Suppressor macrophage treated with lipopolysaccharide for 4 hours (primary cell): ENCODE results near the gene ZCCHC2.

Source experiments
- DNase-seq: peaks from one replicate; pipeline ENCODE4 v3.0.0-alpha.2; 2020

The ZCCHC2 gene

DNA sequence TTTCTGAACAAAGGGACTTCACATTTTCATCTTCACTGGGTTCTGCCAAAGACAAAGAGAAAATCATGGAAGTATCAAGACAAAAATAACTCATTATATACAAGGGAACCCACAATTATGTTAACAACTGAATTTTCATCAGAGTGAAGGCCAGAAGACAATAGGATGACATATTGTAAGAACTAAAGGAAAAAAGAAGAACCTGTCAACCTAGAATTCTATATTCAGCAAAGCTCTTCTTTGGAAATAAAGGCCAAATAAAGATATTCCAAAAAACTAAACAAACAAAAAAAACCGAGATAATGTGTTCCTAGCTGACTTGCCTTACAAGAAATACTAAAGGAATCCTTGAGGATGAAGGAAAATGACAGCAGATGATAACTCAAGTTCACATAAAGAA is 10.3 kb upstream of the ZCCHC2 start:
- DNase-seq: no peak

DNA sequence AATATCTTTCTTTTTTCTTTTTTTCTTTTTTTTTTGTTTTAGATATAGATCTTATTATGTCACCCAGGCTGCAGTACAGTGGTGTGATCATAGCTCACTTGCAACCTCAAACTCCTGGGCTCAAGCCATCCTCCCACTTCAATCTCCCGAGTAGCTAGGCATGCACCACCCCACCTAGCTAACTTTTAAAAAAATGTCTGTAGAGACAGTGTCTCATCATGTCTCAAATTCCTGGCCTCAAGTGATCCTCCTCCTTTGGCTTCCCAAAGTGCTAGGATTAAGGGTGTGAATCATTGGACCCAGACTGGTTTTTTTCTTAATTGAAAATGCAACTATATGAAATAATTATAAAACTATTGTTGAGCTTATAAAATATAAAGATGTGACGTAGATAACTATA is 9.8 kb upstream of the ZCCHC2 start:
- DNase-seq: no peak

DNA sequence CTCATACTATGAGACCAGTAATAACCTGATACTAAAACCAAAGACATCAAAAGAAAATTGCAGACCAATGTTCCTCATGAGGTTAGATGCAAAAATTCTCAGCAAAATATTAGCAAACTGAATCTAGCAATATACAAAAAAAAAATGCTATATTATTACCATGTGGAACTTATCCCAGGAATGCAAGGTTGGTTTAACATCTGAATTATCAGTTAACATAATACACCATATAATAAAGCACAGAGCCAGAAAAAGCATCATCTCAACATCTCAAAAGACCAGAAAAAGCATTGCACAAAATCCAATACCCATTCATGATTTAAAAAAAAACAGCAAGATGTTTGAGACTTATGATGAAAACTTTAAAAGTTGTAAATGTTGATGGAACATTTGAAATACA is 8.3 kb upstream of the ZCCHC2 start:
- DNase-seq: no peak

DNA sequence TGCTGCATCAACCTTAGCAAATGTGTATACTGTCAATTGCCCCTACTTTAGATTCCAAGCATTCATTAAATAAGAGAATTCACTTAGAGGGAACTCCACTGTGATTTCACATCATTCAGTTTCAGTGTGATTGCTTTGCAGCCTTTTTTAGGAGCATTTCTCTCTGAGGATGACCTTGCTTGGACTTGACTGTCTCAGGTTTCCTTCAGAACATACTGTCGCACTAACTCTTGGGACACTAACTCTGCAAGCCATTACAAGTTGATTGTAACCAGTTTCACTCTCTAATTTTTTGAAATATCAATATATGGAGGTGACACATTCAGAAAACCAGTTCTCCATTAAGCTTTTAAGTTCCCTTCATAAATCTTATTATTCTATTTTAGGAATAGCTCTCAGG is 6.6 kb upstream of the ZCCHC2 start:
- DNase-seq: no peak

DNA sequence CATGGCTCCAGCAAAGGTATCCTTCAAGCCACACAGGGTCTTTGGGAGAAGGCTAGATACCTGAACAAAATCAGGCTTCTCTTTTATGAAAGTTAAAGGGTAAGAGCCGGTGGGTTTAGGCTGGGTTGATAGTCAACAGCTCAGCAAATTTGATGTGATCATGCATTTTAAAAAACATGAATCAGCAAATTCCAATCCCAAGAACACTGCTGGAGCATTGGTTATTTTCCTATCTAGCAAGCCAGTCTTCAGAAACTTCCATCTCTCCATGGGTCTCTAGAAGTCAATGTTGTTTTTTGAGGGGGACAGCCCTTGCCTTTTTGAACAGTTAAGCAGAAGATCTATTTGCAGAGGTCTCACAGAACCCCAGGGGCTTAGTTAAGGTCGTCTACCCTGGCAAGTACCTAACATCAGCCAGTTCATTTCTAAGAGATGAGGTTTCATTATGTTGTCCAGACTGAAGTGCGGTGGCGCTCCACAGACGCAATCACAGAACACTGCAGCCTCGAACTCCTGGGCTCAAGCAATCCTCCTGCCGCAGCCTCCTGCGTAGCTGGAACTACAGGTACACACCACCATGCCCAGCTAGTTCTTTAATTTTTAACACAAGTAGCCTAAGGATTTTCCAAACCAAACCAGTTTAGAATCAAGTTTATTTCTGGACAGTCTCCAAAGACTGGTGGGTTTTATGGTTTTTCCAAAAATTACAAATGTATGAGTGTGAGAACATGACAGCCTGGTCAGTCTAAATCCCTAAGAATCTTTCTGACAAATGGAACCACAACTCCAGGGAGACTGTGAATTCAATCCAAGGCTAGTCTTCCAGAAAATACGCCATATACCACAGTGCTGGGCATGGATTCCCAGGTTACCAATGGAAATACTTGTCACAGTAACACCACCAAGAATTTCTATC is 4.1 kb upstream of the ZCCHC2 start:
- no peak for DNase-seq

DNA sequence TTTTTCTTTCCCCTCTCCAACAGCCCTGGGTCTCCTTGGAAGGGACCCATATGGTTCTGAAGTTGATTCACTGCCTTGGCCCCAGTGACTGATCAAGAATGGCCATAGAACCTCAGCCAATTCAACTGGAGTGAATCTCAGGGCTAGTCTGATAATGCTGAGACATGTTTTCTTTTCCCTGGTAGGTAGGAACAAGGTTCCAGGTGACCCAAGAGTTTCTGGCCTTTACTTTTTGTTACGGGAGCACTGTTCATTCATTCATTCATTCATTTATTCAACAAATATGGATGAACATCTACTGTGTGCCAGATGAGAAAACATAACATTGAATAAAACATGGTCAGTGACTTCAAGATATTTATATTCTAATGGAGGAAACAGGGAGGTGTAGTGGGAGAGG is 3.1 kb upstream of the ZCCHC2 start:
- no peak for DNase-seq

DNA sequence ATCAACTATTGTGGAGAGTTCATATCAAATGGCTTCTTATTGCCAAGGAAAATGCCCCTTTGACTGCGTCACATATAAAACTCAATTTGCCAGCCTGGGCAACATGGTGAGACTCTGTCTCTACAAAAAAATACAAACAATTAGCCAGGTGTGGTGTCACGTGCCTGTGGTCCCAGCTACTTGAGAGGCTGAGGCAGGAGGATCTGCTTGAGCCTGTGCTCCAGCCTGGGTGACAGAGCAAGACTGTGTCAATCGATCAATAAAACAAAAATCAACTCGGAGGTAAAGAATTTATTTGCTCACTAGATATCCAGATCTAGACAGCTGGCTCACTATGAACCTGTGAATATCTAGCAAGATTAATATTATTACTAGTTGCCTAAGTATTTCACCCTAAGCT is 1.7 kb upstream of the ZCCHC2 start:
- DNase-seq: no peak

DNA sequence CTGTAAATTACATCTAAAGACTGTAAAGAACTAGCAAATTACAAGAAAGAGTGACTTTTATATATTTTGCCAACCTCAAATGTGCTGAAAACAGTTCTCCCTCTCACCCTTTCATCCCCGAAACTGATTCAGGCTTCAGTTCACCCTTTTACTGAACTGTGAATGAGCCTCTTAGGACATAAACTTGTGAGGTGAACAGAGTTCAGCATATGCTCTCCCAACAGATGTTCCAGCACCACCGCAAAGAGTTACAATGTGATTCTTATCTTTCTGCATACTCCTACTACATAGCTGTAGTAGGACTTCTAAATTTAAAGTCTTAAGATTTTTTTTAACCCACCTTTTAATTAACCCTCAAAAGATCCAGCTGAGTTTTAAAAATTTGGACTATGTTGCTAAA is 1.2 kb upstream of the ZCCHC2 start:
- DNase-seq: no peak

DNA sequence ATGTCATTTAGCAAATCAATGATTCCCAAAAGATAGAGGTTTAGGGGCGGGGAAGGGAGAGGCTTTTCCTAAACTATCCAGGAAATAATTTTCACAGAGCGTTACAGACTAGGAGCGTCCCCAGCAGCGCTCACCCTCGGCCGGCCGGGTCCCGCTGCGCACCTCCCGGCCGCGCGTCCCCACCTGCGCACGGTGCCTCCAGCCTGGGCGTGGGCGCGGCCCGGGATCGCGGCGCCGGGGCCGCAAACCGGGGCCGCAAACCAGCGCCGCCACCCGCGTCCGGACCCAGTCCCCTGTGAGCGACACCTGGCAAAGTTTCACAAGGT is 684 bp upstream of the ZCCHC2 start:
- peak; percentile 30 for DNase-seq

DNA sequence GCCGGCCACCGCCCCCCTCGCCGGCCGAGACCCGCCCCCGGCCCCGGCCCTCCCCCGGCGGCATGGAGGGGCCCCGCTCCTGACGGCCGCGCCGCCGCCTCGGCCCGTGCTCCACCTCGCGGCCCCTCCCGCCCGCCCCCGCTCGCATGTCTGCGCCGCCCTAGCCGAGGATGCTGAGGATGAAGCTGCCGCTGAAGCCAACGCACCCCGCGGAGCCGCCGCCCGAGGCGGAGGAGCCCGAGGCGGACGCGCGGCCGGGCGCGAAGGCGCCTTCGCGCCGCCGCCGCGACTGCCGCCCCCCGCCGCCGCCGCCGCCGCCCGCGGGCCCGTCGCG is 397 bp downstream of the ZCCHC2 start:
- no peak for DNase-seq

DNA sequence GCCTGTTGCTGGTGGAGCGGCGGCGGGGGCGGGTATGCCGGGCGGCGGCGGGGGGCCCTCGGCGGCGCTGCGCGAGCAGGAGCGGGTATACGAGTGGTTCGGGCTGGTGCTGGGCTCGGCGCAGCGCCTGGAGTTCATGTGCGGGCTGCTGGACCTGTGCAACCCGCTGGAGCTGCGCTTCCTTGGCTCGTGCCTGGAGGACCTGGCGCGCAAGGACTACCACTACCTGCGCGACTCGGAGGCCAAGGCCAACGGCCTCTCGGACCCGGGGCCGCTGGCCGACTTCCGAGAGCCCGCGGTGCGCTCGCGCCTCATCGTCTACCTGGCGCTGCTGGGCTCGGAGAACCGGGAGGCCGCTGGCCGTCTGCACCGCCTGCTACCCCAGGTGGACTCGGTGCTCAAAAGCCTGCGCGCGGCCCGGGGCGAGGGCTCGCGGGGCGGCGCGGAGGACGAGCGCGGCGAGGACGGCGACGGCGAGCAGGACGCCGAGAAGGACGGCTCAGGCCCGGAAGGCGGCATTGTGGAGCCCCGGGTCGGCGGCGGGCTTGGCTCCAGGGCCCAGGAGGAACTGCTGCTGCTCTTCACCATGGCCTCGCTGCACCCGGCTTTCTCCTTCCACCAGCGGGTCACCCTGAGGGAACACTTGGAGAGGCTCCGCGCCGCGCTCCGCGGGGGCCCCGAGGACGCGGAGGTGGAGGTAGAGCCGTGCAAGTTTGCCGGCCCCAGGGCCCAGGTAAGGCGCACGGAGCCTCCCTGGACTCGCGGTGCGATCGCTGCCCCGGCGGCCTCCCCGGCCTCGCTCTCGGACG is 1.0 kb downstream of the ZCCHC2 start:
- DNase-seq: peak; percentile 50

DNA sequence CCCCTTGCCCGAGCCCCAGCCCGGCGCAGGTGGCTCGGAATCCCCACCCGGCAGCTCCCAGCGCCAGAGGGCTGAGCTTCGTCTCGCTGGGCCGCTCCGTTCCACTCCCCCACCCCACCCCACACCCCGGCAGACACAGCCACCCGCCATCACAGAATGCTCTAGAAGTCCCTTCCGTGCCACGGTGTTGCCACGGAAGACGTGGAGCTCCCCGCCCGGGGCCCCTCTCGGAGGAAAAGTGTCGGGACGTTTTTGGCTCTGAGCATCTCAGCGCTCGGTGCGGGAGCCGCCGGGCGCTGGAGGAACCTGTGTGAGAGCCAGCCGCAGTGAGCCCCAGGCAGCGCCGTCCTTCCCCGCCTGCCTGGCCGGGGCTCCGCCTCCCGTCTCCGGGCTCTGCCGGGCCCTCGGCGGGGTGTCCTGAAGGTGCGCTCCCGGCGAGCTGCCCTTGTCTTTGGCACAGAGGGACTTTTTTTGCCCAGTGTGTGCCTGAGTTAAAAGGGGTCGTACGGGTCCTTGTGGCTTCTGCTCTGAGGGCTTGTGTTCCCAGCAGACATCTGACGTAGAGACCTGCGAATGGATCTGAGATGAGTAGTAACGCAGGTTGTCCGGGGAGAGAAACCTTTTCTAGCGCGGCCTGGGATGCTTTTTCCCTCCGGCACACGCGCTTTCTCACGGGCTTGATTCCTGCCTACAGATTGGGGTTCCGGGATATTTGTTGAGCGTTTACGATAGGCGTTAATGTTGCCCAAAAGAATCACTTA is 1.8 kb downstream of the ZCCHC2 start:
- DNase-seq: peak; percentile 55

DNA sequence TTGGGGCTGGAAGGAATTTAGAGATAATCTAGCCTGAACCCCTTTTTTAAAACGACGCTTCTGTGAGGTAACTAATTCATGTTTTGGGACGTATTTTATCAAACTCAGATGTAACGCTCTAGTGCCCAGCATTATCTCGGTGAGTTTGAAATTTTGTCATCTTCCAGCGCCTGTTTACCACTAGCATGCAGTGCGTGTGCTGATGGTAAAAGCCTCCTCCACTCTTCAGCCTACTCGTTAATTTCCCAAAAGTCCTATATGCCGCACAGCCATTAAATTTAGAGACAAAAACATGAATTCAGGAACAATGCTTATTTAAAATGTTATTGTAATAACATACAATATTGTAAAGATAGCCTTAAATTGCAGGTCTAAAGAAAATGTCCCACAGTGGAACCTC is 2.8 kb downstream of the ZCCHC2 start:
- DNase-seq: no peak

DNA sequence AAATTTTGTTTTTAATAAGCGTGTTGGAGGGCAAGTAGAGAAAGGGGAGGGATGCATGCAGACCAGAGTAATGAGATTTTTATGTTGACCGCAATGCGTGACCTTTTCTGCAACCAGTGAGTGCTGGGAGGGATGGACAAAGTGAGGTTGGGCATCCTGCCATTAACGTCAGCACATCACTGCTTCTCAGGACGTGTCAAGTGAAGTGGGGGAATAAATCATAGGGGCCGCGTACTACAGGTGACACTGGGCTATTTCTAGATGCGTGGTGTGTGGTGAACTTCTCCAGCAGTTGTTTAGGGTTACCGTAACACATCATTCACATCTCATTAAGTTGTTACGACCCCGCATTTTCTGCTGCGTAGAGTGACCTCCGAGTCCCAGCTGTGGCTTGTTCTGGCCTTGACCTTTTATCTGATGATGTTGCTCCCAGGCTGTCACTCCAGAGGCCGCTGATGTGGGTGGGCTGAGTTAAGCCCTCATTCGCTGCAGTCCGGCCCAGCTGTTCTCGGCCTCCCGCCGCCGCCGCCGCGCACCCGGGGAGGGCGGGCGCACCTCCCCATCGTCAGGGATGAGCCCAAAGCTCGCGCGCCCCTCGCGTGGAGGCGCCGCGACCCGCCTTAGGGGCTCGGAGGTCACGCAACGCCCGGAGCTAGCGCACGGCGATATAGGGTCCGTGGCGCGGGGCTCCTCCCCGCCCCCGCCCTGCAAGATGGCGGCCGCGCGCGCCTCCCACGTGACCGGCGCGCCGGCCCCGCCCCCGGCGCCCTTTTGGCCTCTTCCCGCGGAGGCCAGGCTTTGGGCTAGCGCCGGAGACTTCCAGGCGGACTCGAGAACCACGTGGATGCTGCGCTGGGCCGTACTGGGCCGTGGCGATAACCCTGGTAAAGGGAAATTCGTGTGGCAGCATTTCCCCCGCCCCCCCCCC is 3.5 kb downstream of the ZCCHC2 start:
- DNase-seq: peak; percentile 95

DNA sequence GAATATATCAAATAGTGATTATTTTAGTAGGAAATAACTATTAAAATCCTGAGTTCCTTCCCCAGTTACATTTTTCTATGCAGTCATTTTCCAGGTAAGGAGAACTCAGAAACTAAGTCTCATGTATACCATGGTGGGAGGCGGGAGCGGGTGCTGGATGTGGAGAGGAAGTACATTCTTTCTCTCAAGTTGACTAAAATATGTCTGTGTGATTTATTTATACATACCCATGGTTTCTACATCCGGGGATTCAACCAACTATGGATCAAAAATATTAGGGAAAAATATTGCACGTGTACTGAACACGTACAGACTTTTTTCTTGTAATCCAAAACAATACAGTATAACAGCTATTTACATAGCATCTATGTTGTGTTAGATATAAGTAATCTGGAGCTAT is 6.8 kb downstream of the ZCCHC2 start:
- DNase-seq: no peak

DNA sequence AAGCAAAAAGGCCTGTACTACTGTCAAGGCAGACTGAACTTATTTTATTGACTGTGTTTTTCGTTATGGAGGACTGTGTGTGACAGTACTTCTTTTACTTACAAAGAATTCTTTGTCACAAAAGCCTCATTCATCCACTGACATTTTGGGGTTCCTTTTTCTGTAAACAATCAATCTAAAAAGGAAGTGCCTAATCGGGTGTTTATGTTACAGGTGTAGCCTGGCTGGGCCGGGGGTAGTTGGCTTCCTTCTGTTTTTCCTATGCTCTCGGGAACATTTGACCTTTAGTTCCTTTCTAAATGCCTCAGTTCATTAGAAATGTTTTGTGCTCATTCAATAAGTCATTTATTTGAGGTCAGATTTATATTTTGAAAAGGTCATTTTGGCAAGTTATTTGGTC is 8.3 kb downstream of the ZCCHC2 start:
- DNase-seq: no peak

DNA sequence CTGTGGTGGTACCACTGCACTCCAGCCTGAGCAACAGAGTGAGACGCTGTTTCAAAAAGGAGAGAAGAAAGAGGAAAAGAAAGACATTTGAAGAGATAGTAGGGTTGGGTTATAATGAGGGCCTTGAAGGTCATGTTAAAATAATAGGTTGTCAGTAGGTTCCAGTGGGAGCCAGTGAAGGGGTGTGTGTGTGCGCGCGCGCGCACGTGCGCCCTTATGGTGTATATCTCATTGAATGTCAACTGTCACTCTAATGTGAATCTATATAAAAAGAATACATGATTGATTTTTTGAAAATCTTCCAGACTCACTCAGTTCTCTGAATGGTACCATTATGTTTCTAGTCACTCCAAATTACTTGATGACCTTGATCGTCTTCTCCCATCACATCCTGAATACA is 9.1 kb downstream of the ZCCHC2 start:
- DNase-seq: no peak

DNA sequence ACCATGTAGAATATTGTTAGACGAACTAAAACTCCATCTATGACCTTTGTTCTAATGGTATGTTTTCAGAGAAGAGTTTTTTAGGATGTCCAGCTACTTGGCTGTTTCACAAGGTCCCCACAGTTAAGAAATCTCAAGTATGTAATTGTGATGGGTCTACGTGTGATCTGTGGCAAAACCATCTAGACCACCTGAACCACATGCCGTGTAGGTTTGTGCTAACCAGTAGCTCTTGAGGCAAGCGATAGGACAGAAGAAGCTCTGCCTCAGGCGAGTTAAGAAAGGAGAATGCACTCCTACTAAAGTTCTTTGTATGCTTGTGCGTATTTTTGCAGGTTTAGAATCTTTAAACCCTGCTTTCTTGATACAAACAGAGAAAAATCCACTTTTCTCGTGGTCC is 13.2 kb downstream of the ZCCHC2 start:
- DNase-seq: no peak

DNA sequence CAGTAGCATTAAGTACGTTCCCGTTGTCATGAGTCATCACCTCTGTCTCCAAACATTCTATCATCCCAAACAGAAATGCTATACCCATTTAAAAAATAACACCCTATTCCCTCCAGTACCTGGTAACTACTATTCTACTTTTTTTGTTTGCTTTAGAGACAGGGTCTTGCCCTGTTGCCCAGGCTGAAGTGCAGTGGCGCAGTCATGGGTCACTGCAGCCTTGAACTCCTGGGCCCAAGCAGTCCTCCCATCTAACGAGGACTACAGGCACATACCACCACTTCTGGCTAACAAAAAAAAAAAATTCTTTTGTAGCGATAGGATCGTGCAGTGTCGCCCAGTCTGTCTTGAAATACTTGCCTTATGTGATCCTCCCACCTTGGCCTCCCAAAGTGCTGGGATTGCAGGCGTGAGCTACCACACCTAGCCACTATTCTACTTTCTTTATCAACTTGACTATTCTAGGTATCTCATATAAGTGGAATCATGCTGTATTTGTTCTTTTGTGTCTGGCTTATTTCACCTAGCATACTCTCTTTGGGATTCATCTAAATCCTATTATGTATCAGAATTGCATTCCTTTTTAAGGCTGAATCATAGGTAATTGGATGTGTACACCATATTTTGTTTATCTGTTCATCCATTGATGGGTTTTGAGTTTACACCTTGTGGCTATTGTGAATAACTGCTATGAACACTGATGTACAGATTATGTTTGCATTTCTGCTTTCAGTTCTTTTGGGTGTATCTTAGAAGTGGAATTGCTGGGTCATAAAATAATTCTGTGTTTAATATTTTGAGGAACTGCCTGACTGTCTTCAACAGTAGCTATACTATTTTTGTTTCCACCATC is 14.4 kb downstream of the ZCCHC2 start:
- DNase-seq: no peak

DNA sequence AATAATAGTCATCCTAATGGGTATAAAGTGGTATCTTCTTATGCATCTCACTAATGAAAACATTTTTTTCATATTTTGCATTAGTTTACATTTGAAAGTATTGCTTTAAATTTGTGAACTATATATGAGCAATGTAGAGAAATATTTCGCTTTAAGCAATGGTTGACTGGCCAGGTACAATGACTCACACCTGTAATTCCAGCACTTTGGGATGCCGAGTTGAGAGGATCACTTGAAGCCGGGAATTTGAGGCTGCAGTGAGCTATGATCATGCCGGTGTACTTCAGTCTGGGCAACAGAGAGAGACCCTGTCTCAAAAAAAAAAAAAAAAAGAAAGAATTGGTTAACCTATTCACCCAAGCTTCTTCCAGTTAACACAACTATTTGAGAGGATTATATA is 15.1 kb downstream of the ZCCHC2 start:
- DNase-seq: no peak

DNA sequence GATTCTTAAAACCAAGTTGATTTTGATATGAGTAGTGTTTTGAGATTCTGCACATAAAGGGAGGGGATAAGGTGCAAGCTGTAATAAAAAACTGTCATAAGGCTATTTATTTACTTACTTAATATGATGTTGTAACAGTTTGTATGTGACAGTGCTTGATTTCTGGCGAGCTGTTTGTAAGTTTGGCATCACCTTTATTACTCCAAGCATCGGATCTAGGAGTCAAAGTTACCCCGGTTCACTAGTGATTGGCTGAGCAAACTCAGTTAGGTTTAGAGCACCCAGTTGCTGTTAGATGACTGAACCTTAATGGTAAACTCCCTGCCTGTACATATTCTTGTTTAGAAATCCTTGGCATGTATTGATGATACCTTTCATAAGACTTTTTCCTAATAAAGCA is 16.1 kb downstream of the ZCCHC2 start:
- no peak for DNase-seq
